GM10847 (cell line): ENCODE measurements around the gene EXOC4.

Experiments
- POLR2A ChIP-seq: IDR thresholded peaks from 2 replicates; pipeline ENCODE4 v1.6.1; 2011; ENCODE audit not compliant: insufficient read length; ENCODE audit errors: extremely low read depth

EXOC4 gene

GRCh38 chr7:133820584-133820983 lies 567.7 kb downstream of the EXOC4 start:
- TF ChIP-seq POLR2A = no peak

DNA sequence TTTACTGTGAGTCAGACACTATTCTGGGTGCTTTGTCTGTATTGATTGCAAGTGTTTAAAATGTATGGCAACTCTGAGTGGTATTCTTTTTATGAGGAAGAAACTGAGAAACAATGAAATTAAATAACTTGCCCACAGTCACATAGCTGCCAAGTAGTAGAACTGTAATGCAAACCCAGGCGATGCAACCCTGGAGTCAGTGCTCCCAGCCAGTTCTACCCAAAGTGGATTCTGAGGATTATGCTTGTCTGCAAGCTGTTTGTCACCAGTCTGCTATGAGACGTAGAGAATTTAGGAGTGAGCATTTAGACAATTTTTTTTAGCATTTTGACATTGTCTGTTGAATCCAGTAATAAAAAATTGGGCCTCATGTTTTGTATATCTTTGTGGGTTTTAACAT lies 568.3 kb downstream of the EXOC4 start:
- TF ChIP-seq POLR2A = no peak

DNA sequence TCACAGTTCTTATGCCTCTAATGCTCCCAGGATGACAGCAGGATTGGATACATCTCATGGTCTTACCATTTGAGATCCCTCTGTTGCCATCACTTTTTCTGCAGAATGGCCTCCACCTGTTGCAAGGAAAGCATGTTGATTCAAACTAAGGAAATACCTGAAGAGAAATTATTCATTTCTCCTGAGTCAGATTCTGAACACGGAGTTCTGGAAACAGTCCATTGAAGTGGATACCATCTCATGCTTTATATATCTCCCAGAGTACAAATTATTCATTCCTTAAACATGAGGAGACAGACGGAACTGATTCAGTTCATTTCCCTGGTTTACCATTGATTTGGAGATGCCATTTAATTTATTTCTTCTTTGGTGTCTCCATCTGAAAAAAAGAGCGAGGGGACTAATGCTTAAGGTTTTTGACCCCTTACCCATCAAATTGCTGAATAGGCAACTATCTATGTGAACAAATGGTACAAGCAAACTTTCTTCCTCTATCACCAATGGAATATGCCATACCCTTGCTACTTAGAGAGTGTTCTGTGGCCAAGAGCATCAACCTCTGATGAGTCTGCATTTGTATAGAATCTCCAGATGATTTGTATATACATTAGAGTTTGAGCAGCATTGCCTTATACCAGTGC lies 569.2 kb downstream of the EXOC4 start:
- TF ChIP-seq POLR2A = no peak

- no peak for TF ChIP-seq POLR2A
Measured at GRCh38 chr7:133822868-133823552, 570.1 kb downstream of the EXOC4 start.

- no peak for TF ChIP-seq POLR2A
Measured at GRCh38 chr7:133824132-133824531, 571.3 kb downstream of the EXOC4 start.

DNA sequence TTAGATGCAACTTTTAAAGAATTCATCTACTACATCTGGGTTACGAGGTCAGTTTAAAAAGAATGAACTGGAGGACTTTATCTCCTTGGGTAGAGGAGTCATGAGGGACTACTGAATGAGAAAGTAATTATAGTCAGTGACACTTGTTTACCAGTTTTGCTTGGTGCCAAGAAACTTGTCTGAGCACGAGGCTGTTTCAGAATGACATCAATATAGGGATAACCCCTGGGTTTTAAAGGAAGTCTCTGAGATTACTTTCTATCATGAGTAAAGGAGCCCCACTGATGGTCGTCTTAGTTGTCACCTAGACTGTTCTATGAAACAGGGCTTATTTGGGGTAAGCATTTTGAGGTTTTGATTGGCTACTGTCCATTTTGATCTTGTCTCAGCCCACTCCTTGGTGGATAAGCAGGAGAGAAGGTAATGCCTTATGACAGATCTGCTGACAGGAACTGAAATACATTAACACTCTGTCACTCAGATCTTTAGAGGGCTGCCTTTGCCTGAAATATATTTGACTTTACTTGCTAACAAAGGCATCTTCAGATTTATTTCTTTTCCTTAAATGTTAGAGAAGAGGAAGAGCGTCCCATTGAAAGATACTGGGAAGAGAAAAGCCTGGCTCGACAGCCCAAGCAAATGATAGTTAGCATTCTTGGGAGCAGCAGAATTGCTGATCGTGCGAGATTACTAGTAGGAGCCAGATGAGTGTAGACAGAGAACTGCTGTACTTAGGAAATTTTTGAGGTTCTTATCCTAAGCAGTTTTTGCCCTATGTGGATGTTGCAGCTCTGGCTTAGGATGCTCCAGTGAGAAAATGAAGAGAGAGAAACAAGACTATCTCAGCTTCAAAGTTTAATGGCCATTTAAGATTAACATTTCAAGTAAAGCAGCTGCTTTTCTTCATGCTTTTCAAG lies 575.1 kb downstream of the EXOC4 start:
- TF ChIP-seq POLR2A = no peak

GRCh38 chr7:133828906-133829305 lies 576.0 kb downstream of the EXOC4 start:
- no peak for TF ChIP-seq POLR2A

- no peak for TF ChIP-seq POLR2A
Measured at GRCh38 chr7:133829336-133829897, 576.5 kb downstream of the EXOC4 start.

GRCh38 chr7:133830081-133830480 lies 577.2 kb downstream of the EXOC4 start:
- no peak for TF ChIP-seq POLR2A

- no peak for TF ChIP-seq POLR2A
Measured at GRCh38 chr7:133836666-133837065, 583.8 kb downstream of the EXOC4 start.

GRCh38 chr7:133837224-133837623 lies 584.3 kb downstream of the EXOC4 start:
- TF ChIP-seq POLR2A = no peak

GRCh38 chr7:133839121-133839520 lies 586.2 kb downstream of the EXOC4 start:
- TF ChIP-seq POLR2A = no peak

DNA sequence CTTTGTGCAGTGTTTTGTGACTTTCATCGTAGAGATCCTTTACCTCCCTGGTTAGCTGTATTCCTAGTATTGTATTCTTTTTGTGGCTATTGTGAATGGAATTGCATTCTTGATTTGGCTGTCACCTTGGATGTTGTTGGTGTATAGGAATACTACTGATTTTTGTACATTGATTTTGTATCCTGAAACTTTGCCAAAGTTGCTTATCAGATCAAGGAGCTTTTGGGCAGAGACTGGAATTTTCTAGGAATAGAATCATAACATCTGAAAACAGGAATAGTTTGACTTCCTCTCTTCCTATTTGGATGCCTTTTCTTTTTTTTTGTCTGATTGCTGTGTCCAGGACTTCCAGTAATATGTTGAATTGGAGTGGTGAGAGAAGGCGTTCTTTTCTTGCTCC lies 590.5 kb downstream of the EXOC4 start:
- TF ChIP-seq POLR2A = no peak

- no peak for TF ChIP-seq POLR2A
Measured at GRCh38 chr7:133845005-133845404, 592.1 kb downstream of the EXOC4 start.

DNA sequence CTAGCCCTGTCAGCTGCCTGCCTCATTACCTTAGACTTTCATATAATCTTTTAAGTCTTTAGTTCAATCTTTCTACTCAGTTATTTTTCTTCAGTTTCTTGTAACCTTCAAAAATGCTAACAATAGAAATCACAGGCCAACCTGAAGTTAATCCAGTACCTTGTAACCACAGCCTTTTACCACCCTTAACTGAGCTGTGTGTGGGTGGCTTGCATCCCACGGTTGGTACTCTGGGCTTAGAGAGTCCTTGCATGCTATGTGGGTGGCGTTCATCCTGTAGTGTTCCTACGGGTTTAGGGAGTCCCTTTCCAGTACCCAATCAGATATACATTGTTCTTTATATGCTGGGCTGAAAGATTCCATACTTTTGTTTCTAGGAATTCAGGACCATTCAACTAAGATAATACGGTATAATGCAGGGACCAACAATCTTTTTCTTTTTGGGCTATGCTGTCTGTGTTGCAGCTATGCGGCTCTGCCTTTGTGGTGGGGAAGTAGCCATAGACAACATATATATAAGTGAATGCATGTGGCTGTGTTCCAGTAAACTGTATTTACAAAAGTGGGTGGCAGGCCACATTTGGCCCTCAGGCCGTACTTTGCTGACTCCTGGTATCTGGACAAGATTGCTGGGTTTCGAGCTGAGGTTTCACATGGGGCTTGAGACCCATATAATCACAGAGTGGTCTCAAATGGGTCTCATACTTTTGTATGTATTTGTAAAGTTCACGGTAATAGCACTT lies 593.5 kb downstream of the EXOC4 start:
- no peak for TF ChIP-seq POLR2A
